H1 (cell line): ENCODE measurements around the gene DMBX1. TPM values are rescaled to one million over a fixed set of nuclear protein-coding genes. Genes with fewer than 3 reads are reported as not detected.
A peak's percentile ranks its signal among the peaks of the same experiment; 100 is the strongest.

Experiments
- CTCF ChIA-PET: fragments of 300-600 bp; sonication (Branson Sonifier 250); formaldehyde crosslinking; loops from one replicate; lab custom pipeline; 2021; ENCODE audit not compliant: partially characterized antibody; lab: Charles Lee
- POLR2A ChIA-PET: fragments of 300-600 bp; sonication (Branson Sonifier 250); formaldehyde crosslinking; loops from one replicate; lab custom pipeline; 2021; ENCODE audit warnings: inconsistent platforms; ENCODE audit not compliant: partially characterized antibody; lab: Charles Lee
- DNase-seq, 2 experiments: peaks; one replicate each; pipeline versions ENCODE4 v3.0.0 to v3.0.0-alpha.2; 2010 to 2022; ENCODE audit warnings: low spot score in 2 of 2, low read depth in 1 of 2, mixed read lengths in 1 of 2
- FAIRE-seq: peaks from 2 replicates; lab custom pipeline; 2011; peaks lifted over from hg19 to GRCh38; lab: Jason Lieb, UNC
- H2AFZ ChIP-seq: 2 replicates; pipeline ENCODE4 v1.8.1; 2012; ENCODE audit warnings: low read length, inconsistent platforms
- H2AK5ac ChIP-seq: 2 replicates; pipeline ENCODE4 v1.6.1; 2013; ENCODE audit warnings: low read depth, low read length
- H2BK120ac ChIP-seq: replicated peaks from 2 replicates; pipeline ENCODE3; 2013; ENCODE audit warnings: low read depth, low read length, inconsistent platforms
- H2BK12ac ChIP-seq: 2 replicates; pipeline ENCODE4 v1.6.1; 2013; ENCODE audit warnings: low read depth, low read length
- H2BK15ac ChIP-seq: 2 replicates; pipeline ENCODE4 v1.6.1; 2013; ENCODE audit warnings: low read length
- H2BK20ac ChIP-seq: 2 replicates; pipeline ENCODE4 v1.6.1; 2013; ENCODE audit warnings: low read length
- H2BK5ac ChIP-seq: 2 replicates; pipeline ENCODE4 v1.6.1; 2013; ENCODE audit warnings: low read depth, low read length
- H3K14ac ChIP-seq: 2 replicates; pipeline ENCODE4 v1.6.1; 2013; ENCODE audit warnings: inconsistent platforms; ENCODE audit not compliant: insufficient read length
- H3K18ac ChIP-seq: 2 replicates; pipeline ENCODE4 v1.6.1; 2013; ENCODE audit warnings: low read length; ENCODE audit errors: extremely low read depth
- H3K23ac ChIP-seq: 2 replicates; pipeline ENCODE4 v1.6.1; 2013; ENCODE audit warnings: inconsistent platforms; ENCODE audit not compliant: insufficient read length
- H3K23me2 ChIP-seq: 2 replicates; pipeline ENCODE4 v1.6.1; 2013; ENCODE audit warnings: low read depth, low read length
- H3K27ac ChIP-seq: 2 replicates; pipeline ENCODE4 v1.6.1; 2011; ENCODE audit warnings: low read depth, low read length, inconsistent platforms
- H3K27me3 ChIP-seq, 4 experiments: replicated peaks in 1 of 4; 1 replicate in 1 of 4; 2 replicates in 3 of 4; pipeline versions ENCODE4 v1.6.1 to v1.8.1; 2011 to 2013; ENCODE audit warnings: low read length in 3 of 4, mild to moderate bottlenecking in 3 of 4, inconsistent platforms in 2 of 4, mixed read lengths in 2 of 4, moderate library complexity in 1 of 4; ENCODE audit not compliant: control insufficient read depth in 3 of 4, insufficient read depth in 3 of 4; ENCODE audit errors: extremely low read depth in 1 of 4
- H3K36me3 ChIP-seq, 4 experiments: 2 replicates each; pipeline versions ENCODE4 v1.6.1 to v1.8.1; 2011 to 2013; ENCODE audit warnings: mild to moderate bottlenecking in 4 of 4, low read length in 3 of 4, moderate library complexity in 2 of 4, control low read depth in 1 of 4, inconsistent platforms in 1 of 4; ENCODE audit not compliant: insufficient read depth in 4 of 4, control insufficient read depth in 2 of 4
- H3K4ac ChIP-seq: replicated peaks from 2 replicates; pipeline ENCODE3; 2013; ENCODE audit warnings: low read length, low read depth, mixed read lengths, inconsistent platforms; ENCODE audit not compliant: insufficient read length
- H3K4me1 ChIP-seq, 4 experiments: replicated peaks in 1 of 4; 1 replicate in 1 of 4; 2 replicates in 3 of 4; pipeline versions ENCODE4 v1.6.1 to v1.8.1; 2011 to 2013; ENCODE audit warnings: low read length in 3 of 4, inconsistent platforms in 2 of 4, mixed read lengths in 1 of 4; ENCODE audit not compliant: insufficient read depth in 4 of 4, control insufficient read depth in 3 of 4
- H3K4me2 ChIP-seq, 2 experiments: 2 replicates each; pipeline versions ENCODE4 v1.6.1 to v1.8.1; 2011 to 2013; ENCODE audit warnings: low read depth in 2 of 2, low read length in 2 of 2, control low read depth in 1 of 2, inconsistent platforms in 1 of 2, mild to moderate bottlenecking in 1 of 2; ENCODE audit not compliant: insufficient read depth in 1 of 2
- H3K4me3 ChIP-seq, 4 experiments: fragments of 200-600, 300-600 bp in 1 of 4; sonication (generic), shearing (Covaris generic), sonication (Bioruptor Twin) in 1 of 4; 2 replicates each; pipeline versions ENCODE4 v1.5.1 to v1.8.1; 2011 to 2016; ENCODE audit warnings: low read length in 4 of 4, low read depth in 3 of 4, control low read depth in 2 of 4, inconsistent platforms in 2 of 4, mild to moderate bottlenecking in 2 of 4, mixed read lengths in 1 of 4, moderate library complexity in 1 of 4; ENCODE audit not compliant: insufficient read depth in 2 of 4; ENCODE audit errors: extremely low read depth in 1 of 4
- H3K56ac ChIP-seq: replicated peaks from 2 replicates; pipeline ENCODE3; 2013; ENCODE audit warnings: low read depth, mild to moderate bottlenecking, mixed read lengths, low read length, inconsistent platforms; ENCODE audit not compliant: insufficient read length
- H3K79me1 ChIP-seq: 2 replicates; pipeline ENCODE4 v1.6.1; 2013; ENCODE audit warnings: low read depth, low read length, control low read depth
- H3K79me2 ChIP-seq, 2 experiments: 2 replicates each; pipeline versions ENCODE4 v1.6.1 to v1.8.1; 2012 to 2013; ENCODE audit warnings: low read length in 2 of 2, mild to moderate bottlenecking in 2 of 2, inconsistent platforms in 1 of 2; ENCODE audit not compliant: insufficient read depth in 2 of 2, control insufficient read depth in 1 of 2
- H3K9ac ChIP-seq, 4 experiments: replicated peaks in 1 of 4; 1 replicate in 1 of 4; 2 replicates in 3 of 4; pipeline versions ENCODE4 v1.6.1 to v1.8.1; 2011 to 2013; ENCODE audit warnings: low read depth in 3 of 4, low read length in 3 of 4, control low read depth in 2 of 4, mild to moderate bottlenecking in 2 of 4, moderate library complexity in 2 of 4, inconsistent platforms in 1 of 4; ENCODE audit errors: extremely low read depth in 1 of 4
- H3K9me3 ChIP-seq, 2 experiments: 2 replicates each; pipeline versions ENCODE4 v1.6.1 to v1.8.1; 2012 to 2013; ENCODE audit warnings: mild to moderate bottlenecking in 2 of 2, moderate library complexity in 2 of 2, control low read depth in 1 of 2, inconsistent platforms in 1 of 2, low read depth in 1 of 2, low read length in 1 of 2, mixed read lengths in 1 of 2; ENCODE audit not compliant: insufficient read depth in 2 of 2
- H4K20me1 ChIP-seq, 2 experiments: replicated peaks in 1 of 2; 2 replicates each; pipeline versions ENCODE3 to v1.8.1; 2011 to 2013; ENCODE audit warnings: inconsistent platforms in 2 of 2, low read length in 2 of 2, mild to moderate bottlenecking in 1 of 2; ENCODE audit not compliant: insufficient read depth in 2 of 2, control insufficient read depth in 1 of 2
- H4K5ac ChIP-seq: 2 replicates; pipeline ENCODE4 v1.6.1; 2013; ENCODE audit warnings: low read length, low read depth, mixed read lengths, inconsistent platforms; ENCODE audit not compliant: insufficient read length
- H4K8ac ChIP-seq: 2 replicates; pipeline ENCODE4 v1.8.0; 2013; ENCODE audit warnings: mild to moderate bottlenecking, moderate library complexity, low read length, inconsistent platforms; ENCODE audit not compliant: insufficient read depth; ENCODE audit errors: extremely low read depth
- H4K91ac ChIP-seq: replicated peaks from 2 replicates; pipeline ENCODE3; 2013; ENCODE audit warnings: low read length, mixed read lengths, inconsistent platforms; ENCODE audit not compliant: insufficient read length
- CTCF ChIP-seq, 3 experiments: IDR thresholded peaks; 1 replicate in 2 of 3; 2 replicates in 1 of 3; pipeline versions ENCODE4 v1.5.1 to v1.6.1; 2011; ENCODE audit warnings: low read length in 3 of 3, mild to moderate bottlenecking in 3 of 3, inconsistent platforms in 2 of 3, low read depth in 1 of 3, moderate library complexity in 1 of 3; ENCODE audit not compliant: insufficient read depth in 1 of 3; ENCODE audit errors: control extremely low read depth in 1 of 3
- SUZ12 ChIP-seq: fragments of 200-600 bp; sonication (generic); IDR thresholded peaks from 2 replicates; pipeline ENCODE4 v1.6.1; 2012; ENCODE audit warnings: mild to moderate bottlenecking, inconsistent platforms, low read length, moderate library complexity, mixed read lengths
- WGBS, 2 experiments: shearing (Covaris generic) in 1 of 2; methylation state at CpG; one replicate each; pipeline versions ENCODE4 v1.1.6 to v1.1.7; 2013 to 2015; ENCODE audit warnings: low lambda C conversion rate in 2 of 2, mixed read lengths in 2 of 2, inconsistent platforms in 1 of 2, low coverage in 1 of 2, missing lambda C conversion rate in 1 of 2; ENCODE audit not compliant: insufficient replicate concordance in 2 of 2, insufficient coverage in 1 of 2, insufficient read length in 1 of 2; ENCODE audit errors: extremely low coverage in 1 of 2, missing lambda C conversion rate in 1 of 2; 5-methylcytosine and 5-hydroxymethylcytosine counted together
- polyA plus RNA-seq, 7 experiments: library from polyadenylated mRNA; depleted of rRNA in 3 of 7; stranded (reverse) in 5 of 7; unstranded in 2 of 7; fragments of >200 nt in 5 of 7; fragments of 200-250 nt in 2 of 7; gene quantifications; 1 replicate in 5 of 7; 2 replicates in 1 of 7; 4 replicates in 1 of 7; pipeline versions ENCODE4 v1.2.1 to v1.2.3, GENCODE V29; 2011 to 2013; ENCODE audit warnings: missing spikeins in 2 of 7, mixed read lengths in 2 of 7
- total RNA-seq: library from RNA; stranded (reverse); fragmentation: NEBNext Ultra II Directional; extraction: Animal tissue kit (Norgen Biotek cat#: 25700); gene quantifications from 2 replicates; pipeline ENCODE4 v1.2.1, GENCODE V29; 2021

DMBX1 gene
- total and polyA plus RNA-seq, 2 of the 8 experiments (the other 6 are each of a cell fraction or from before 2014, with no cell fraction given) = 0.23 to 0.30 TPM

GRCh38 chr1:46452931-46453325 lies 36.7 kb upstream of the DMBX1 start:
- Histone ChIP-seq H3K56ac (no peak overlapping the region), H4K20me1 (peaks cover 0 to under 1% of the 10 kb centered on the region in 2 experiments), H3K79me2 (no peaks in the 10 kb centered on the region), H3K18ac (peak overlapping the region; percentile 48; the same call in 1 of the 2 replicates), H4K91ac (no peak overlapping the region), H2BK15ac (peak overlapping the region; percentile 99; the same call in 1 of the 2 replicates), H3K4me2 (peak overlapping the region; percentile 36 to 42), H3K23me2 (peaks cover 10% of the 10 kb centered on the region), H2BK120ac (no peak overlapping the region), H2AFZ (no peak overlapping the region), H3K4ac (no peak overlapping the region), H3K27ac (no peak overlapping the region), H3K4me1 (peaks cover 0 to 22% (median 13%) of the 10 kb centered on the region in 4 experiments; a peak in 6 of 7 replicates), H3K36me3 (no peaks in the 10 kb centered on the region), H3K9ac (no peak overlapping the region), H3K79me1 (no peaks in the 10 kb centered on the region), H3K23ac (no peak overlapping the region), H2BK12ac (peak overlapping the region; percentile 97; the same call in 1 of the 2 replicates), H3K4me3 (peak overlapping the region in 1 of 4 experiments; percentile 41; a peak in 1 of 8 replicates), H2BK20ac (peak overlapping the region; percentile 86; the same call in 1 of the 2 replicates), H4K8ac (no peak overlapping the region), H3K14ac (no peak overlapping the region), H3K9me3 (no peaks in the 10 kb centered on the region), H3K27me3 (peaks cover 51 to 79% (median 73%) of the 10 kb centered on the region in 4 experiments), H4K5ac (no peak overlapping the region), H2AK5ac (no peak overlapping the region), H2BK5ac (no peak overlapping the region)
- FAIRE-seq (no peak), DNase-seq (no peak)
- 35% methylated on average over 10 of the region's 15 CpGs; no CpG with 5 or more reads in 1 of the 2 experiments for WGBS, 2 experiments
- CTCF ChIA-PET = interaction anchor here (0.8 to 20.4 kb wide), 17 partner anchors 8 to 92 kb away, joined by 3 to 497 read pairs (median 6); no protein-coding TSS in a partner anchor
- POLR2A ChIA-PET = interaction anchor here (1.2 to 1.9 kb wide), 7 partner anchors 9 to 69 kb away, joined by 3 to 7 read pairs (median 4); no protein-coding TSS in a partner anchor
- no peak for TF ChIP-seq CTCF (IDR thresholded peaks at IDR 0.05; ENCODE audit: control extremely low read depth in 1 of 3, insufficient read depth in 1 of 3, low read depth in 1 of 3, low read length in 3 of 3)
- TF ChIP-seq SUZ12 = peak; percentile 54; the same call in 1 of the 2 replicates
